ENCODE measurements around the gene MARS1.

MARS1 gene

DNA sequence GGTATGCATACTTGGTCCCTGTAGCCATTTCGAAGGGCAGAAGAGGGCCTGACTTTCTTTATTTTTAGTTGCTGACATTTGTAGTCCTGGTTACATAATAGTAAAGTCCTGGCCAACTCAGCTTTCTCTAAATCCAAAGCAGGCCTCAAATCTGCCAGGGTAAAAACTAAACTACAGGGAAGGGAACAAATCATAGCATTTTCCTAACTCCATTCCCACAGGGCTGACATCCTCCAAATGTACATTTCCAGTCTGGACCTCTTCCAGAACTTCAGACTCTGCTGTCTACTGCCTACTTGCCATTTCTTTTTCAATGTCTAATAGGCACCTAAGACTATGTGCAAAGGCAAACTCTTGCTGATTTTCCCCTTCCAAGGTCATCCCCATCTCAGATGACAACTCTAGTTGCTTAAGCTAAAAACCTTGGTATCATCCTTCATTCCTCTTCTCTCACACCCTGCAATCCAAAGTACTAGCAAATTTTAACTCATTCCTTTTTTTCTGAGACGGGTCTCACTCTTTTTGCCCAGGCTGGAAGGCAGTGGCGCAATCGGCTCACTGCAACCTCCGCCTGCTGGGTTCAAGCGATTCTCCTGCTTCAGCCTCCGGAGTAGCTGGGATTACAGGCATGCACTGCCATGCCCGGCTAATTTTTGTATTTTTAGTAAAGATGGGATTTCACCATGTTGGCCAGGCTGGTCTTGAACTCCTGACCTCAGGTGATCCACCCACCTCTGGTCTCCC lies 30.5 kb downstream of the MARS1 start:
- no peak for DNase-seq

DNA sequence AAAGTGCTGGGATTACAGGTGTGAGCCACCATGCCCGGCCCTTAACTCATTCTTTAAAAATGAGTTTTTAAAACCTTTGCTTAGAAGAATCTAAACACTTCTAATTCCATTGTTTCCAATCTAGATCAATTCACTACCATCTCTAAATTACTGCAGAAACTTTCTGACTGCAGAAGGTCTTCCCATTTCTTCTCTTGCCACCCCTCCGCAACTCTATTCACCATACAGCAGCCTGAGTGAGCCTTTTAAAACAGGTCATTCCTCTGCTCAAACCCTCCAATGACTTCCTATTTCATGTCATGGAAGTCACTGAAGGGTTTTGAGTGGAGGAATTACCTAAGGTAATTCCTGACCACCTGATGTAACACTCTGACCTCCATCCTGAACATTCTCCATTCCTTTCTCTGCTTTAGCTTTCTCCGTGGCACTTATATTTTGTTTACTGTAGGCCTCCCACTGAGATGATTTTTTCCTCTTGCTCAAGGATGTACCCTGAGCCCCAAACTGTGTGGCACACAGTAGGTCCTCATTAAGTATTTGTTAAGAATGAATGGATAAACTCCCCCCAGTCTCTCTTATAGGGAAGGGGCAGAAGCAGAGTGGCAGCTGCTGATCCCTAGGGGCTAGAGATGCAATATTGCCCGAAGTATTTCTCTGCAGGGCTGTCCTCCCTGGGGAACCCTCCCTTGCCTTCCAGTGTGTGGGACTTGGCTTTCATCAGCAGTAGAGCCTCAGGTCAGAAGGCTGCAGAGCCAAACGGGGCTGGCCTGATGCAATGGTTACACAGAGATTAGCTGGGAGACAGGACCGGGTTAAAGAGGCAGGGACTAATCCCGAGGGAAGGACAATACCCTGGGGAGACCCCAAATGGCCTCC lies 31.3 kb downstream of the MARS1 start:
- no peak for DNase-seq

DNA sequence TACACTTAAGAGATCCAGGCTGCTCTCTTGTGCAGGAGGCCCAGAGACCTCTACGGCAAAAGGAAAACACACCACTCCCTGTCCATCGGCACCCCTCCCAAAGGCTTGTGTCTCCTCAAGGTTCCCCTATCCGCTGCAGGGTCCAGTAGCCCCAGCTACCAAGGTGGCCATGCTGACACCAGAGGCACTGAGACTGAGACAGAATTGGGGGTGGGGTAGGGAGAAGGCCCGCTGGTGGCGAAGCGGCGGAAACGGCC lies 31.9 kb downstream of the MARS1 start:
- peak; percentile 15 to 23 for DNase-seq

DNA sequence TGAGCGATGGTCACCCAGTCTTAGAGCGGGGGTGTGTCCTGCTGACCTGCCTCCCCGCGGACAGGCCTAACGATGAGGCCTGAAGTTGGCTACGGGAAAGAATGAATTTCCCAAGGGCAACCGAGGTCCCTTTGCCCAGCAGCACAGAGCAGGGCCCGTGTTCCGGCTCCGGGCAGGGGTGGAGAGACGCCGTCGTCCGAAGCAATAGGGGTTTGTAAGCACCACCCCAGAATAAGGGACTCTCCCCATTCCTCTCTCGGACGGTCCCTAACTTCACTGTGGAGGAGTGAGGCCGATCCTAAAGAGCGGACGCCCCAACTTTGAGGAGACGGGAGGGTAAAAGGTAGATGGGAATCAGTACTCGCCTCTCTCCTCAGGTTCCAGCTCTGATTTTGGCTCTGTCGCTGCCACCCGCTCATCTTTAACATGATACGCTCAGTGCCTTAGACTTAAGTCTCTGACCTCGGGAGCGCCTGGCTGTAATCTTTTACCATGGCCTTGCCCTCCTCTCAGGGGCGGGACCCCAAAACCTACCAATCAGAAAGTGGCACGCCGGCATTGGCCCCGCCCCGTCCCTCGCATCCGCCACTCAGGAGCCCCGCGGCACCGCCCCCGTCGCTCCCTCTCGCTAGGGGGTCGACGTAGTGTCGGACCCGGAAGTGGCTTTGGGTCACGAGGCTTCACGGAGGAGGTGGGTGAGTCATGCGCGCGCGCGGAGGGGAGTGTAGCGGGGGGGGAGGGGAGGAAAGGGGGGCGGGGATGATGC lies 32.4 kb downstream of the MARS1 start, which contains the start of gene DDIT3:
DDIT3 (minus strand) TSS at position 462 of the 766 bp plus-strand sequence. CDS start 3,108 bp downstream, outside the sequence.
- DNase-seq = peak; percentile 99 to 100

DNA sequence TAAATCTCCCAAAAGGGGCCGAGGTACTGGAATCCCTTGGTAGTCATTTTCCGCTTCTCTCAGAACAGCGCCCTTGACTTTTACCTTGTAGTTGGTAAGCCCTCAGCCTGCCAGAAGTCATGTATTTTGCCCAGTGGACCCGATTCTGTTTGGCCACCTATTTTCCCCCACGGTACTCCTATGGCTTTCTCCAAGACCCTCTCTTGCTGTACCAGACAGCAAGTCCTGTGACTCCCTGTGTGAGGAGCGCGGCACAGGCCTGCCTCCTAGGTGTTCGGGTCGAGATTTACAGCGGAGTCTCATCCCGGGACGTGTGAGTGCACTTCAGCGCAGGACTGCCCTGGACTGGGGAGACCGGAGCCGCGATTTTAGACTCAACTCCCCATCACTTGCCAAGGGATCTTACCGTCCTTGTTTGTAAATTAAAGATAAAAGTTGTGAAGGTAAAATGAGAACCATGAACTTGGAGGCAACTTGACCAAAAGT lies 33.7 kb downstream of the MARS1 start:
- DNase-seq = no peak

DNA sequence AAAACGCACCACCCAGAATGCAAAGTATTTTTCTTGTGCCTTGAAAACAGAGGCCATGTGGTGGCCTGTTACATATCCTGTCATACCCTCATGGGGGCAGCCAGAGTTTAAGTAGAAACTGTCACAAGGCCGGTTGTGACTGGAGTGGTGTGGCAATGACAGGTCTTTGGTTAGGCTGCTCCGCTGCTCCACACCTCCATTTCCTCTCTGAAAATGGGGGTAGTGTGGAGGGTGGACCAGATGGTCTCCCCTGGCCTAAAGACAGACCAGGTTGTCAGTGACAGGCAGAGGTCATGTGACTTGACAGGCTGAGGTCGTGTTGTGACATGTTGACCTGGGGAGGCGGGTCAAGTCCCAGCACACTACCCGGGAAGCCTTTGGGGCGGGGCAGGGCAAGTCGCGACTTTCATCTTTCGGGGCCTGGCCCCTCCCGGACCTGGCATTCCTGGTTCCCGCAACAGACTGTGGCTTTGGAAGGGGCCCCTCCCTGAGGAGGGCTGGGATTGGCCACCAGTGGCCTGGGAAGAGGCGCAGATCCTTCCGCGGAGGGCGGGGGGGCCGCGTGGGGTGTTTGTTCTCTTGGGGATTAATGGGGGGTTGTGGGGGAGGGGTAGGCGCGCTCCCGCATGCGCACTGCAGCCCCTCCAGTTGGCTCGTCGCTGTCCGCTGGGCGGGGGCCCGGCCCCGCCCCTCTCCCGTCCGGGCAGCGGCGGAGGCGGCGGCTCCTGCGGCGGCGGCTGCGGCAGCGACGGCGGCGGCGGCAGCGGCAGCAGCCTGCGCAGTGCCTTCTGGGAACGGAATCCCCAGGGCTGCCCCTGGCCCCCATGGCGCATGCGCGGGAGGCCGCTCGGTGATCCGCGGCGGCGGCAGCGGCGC lies 34.4 kb downstream of the MARS1 start, which contains the start of gene MBD6:
MBD6 (plus strand) TSS at position 814 of the 876 bp plus-strand sequence. CDS start 1,480 bp downstream, outside the sequence.
- DNase-seq = peak; percentile 87

DNA sequence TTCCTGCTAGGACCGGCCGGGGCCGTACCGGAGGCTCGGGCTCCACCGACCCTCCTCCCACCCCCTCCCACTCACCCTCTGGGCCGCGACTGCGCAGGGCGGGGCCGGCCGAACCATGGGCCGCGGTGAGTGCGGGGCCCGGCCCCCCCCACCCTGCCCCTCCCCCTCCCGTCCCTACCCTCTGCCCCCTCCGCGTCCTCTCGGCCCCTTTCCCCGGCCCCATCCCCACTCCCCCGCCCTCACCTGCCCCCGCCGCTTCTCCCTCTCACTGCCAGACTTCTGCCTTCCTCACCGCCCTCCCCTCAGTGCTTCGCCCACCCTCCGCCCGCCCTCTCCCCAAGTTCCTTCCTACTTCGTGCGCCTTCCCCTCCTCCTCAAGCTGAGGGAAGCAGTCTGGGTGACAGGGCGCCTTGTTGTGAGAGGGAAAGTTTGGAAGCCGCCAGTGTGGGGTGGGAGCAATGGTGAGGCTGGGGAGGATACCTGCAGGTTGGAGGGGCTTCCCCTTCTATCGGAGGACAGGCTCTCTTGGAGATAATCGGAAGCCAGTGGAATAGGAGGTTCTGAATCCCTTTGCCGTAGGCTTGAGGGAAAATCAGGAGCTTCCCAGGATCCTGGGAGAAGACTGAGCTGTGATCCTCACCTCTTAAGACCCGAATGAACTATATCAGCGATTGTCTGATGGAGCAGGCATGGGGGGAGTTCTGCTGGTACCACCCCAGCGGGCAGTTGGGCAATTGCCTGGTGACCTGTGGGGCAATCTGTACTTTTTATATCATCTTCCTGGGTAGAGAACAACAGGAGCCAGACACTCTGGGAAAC lies 35.2 kb downstream of the MARS1 start:
- peak in 1 of 2 experiments; percentile 64 for DNase-seq

DNA sequence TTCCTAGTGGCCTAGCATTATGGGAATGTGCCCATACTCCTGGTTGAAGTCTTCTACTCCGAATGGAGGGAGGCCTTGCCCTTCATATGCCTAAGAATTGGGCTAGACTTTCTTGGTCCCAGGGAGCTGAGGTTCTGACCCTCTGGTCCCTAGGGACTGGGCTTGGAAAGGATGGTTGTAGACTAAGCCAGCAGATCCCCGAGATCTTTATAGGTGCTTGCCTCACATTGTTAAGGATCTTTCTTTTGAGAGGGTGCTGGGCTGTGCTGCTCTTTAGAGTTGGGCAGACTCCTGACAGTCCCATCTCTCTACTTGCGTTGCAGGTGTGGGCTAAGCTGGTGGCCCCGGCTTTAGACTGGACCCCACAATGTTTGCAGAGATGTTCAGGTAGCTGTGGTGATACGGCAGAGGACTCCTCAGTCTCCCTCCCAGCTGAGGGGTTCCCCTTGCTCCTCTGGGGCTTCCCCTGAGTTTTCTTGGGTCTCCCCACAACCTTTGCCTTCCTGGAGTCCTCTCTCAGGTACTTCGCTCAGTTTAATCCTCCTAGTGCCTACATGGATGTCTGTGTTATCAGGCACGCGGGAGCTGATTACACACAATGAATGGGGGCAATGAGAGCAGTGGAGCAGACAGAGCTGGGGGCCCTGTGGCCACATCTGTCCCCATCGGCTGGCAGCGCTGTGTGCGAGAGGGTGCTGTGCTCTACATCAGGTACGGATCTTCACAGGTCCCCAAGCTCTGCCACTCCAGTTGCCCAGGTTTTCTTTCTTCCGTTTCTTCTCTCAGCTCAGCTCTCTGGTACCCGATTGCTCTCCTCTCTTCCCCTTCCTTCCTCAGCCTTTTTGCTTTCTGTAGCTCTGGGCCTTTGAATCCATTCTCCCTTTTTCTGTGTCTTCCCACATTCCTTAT lies 36.1 kb downstream of the MARS1 start:
- DNase-seq = no peak

DNA sequence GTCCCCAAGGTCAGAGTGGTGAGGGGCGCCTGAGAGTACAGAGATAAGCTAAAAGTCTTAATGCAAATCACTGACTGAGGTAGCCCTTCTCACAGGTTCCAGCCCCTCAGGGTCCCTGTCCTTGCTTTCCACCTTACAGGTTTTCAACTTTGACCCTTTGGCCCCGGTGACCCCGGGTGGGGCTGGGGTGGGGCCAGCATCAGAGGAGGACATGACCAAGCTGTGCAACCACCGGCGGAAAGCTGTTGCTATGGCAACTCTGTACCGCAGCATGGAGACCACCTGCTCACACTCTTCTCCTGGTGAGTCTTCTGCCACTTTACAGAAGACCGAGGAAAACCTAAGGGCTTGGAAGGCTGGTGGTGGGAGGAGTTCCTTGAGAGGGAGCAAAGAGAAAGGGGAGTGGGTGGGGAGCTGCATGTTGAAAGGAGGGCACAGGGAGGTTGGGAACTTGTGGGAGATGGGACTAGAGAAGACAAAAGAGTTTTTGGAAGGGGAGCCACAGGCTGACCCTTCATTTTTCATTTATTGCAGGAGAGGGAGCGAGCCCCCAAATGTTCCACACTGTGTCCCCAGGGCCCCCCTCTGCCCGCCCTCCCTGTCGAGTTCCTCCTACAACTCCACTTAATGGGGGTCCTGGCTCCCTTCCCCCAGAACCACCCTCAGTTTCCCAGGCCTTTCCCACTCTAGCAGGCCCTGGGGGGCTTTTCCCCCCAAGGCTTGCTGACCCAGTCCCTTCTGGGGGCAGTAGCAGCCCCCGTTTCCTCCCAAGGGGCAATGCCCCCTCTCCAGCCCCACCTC lies 37.1 kb downstream of the MARS1 start:
- DNase-seq = no peak

DNA sequence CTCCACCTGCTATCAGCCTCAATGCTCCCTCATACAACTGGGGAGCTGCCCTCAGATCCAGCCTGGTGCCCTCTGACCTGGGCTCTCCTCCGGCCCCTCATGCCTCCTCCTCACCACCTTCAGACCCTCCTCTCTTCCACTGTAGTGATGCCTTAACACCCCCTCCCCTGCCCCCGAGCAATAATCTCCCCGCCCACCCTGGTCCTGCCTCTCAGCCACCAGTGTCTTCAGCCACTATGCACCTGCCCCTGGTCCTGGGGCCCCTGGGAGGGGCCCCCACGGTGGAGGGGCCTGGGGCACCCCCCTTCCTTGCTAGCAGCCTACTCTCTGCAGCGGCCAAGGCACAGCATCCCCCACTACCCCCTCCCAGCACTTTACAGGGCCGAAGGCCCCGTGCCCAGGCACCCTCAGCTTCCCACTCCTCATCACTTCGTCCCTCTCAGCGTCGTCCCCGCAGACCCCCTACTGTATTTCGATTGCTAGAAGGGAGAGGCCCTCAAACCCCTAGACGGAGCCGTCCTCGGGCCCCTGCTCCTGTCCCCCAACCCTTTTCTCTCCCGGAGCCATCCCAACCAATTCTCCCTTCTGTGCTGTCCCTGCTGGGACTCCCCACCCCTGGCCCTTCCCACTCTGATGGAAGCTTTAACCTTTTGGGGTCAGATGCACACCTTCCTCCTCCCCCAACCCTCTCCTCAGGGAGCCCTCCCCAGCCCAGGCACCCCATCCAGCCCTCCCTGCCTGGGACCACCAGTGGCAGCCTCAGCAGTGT lies 37.9 kb downstream of the MARS1 start:
- DNase-seq = no peak

DNA sequence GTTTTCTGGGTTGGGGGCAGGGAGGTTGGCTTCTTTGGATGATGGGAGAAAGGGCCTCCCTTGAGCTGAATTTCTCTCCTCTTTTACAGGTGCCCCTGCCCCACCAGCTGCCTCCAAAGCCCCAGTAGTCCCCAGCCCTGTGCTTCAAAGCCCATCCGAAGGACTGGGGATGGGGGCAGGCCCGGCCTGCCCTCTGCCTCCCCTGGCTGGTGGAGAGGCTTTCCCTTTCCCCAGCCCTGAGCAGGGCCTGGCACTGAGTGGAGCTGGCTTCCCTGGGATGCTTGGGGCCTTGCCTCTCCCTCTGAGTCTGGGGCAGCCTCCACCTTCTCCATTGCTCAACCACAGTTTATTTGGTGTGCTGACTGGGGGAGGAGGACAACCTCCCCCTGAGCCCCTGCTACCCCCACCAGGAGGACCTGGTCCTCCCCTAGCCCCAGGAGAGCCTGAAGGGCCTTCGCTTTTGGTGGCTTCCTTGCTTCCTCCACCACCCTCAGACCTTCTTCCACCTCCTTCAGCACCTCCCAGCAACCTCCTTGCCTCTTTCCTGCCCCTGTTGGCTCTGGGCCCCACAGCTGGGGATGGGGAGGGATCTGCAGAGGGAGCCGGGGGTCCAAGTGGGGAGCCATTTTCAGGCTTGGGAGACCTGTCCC lies 38.7 kb downstream of the MARS1 start:
- no peak for DNase-seq

DNA sequence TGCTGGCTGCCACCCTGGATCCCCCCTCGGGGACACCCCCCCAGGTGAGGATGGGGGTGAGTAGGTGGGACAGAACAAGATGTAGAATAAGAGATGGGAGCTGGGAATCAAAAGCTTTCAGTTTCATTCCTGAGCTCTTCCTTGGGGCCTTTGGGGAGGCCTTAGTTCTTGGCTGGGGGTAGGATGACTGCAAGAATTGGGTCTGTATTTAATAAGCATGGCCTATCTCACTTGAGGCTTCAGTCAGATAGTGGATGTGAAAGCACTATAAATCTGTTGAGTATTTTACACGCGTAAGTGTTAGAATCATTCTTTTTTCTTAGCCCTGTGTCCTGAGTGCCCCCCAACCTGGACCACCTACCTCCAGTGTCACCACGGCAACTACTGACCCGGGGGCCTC lies 39.3 kb downstream of the MARS1 start:
- DNase-seq = no peak

DNA sequence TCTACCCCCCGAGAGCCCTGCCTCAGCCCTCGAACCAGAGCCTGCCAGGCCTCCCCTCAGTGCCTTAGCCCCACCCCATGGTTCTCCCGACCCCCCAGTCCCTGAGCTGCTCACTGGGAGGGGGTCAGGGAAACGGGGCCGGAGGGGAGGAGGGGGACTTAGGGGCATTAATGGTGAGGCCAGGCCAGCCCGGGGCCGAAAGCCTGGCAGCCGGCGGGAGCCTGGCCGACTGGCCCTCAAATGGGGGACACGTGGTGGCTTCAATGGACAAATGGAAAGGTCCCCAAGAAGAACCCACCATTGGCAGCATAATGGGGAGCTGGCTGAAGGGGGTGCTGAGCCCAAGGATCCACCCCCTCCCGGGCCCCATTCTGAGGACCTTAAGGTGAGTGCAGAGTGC lies 40.3 kb downstream of the MARS1 start:
- DNase-seq = no peak

DNA sequence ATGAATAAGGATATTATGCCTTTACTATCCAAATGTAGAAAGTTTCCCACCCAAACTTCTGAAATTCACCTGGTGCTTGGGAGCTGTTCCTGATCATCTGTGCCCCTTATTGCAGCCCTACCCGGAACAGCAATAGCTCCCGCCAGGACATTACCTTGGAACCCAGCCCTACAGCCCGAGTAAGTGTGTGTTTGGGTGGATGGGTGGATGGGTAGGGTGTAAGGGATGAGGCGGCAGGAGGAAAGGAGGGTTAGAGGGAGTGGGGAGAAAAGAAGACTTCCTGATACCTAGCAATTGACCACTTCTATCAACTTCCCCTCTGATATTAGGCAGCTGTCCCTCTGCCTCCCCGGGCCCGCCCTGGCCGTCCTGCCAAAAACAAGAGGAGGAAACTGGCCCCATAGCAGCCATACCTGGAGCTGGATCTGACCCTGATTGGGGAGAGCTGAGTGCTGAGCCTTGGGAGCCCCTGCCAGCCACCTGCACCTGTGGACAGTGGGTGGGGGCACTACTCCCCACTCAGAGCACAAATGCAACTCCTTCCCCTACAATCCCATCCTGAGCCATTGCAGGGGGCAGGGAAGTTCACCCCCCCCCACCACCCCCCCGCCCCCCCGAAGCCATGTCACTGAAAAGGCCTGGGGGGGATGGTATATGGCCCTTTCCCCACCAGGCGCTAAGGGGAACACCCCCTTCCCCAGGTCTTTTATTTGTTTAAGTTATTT lies 41.1 kb downstream of the MARS1 start:
- no peak for DNase-seq

DNA sequence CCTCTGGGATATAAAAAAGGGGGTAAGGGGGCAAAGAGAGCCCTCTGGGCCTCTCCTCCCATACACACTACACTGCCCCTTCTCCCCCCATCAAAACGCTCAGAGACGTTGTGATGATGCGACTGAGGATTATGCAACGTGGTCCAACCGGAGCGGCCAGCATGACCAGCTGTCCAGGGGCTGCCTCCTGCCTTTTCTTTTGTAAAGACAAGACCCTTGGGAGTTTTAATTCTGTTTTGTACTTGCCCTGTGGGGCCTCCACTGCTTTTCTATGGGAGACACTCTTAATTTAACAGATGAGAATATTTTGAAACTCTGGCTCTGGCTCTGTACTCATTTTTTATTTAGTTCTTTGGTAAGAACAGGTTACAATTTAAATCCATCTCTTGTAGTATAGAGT lies 42.0 kb downstream of the MARS1 start:
- no peak for DNase-seq

DNA sequence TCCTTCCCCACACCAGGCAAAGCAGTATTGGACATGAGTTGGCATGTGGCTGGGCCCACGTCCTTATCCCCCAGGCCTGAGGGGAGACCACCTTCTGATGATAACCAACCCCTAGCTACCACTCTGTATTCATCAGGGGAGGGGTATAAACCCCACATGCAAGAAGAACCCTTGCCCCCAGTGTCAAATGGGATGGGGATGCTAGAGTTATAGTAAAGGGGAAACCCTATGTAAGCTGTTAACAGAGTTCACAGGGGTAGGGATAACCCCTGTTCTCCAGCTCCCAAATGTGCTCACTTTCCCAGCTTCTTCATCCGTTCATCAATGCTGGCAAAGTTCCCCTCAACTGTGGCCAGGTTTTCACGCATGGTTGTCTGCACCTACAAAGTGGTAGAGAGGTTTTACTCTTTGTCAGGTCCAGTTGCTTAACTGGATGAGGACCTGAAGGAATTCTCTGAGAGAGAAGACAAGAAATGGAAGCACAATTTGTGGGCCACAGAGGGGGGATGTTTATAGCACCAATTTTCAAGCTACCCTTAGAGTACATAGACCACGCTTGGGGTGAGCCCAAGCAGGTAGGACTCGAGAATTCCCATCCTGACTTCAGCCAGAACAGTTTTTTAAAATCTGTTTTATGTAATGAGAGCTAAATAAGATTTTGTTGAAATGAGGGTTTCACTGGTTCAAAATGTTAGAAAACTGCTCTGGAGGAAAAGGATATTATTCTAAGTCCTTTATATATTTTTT lies 42.7 kb downstream of the MARS1 start:
- DNase-seq = no peak

All from stimulated activated CD4-positive, alpha-beta T cell treated with anti-CD3 and anti-CD28 coated beads, Interleukin-4, amount 100 ng/mL, for 4 hours (primary cell).